Gastrocnemius medialis (tissue), 4 donors: ENCODE data around the gene DPPA2.

ENCODE experiments used
- POLR2A ChIP-seq, 2 donors: fragments of 450-650 bp; IDR thresholded peaks; one replicate each; pipeline ENCODE4 v1.6.1; 2017; ENCODE audit warnings: antibody characterized with exemption in 2 of 2, mild to moderate bottlenecking in 2 of 2, moderate library complexity in 2 of 2
- TF ChIP-seq, protein P1 (sequence below), 5 experiments: fragments of 450-650 bp in 3 of 5; fragments of 200-600 bp in 2 of 5; sonication (generic) in 2 of 5; IDR thresholded peaks in 4 of 5; conservative IDR thresholded peaks in 1 of 5; 1 replicate in 4 of 5; 2 replicates in 1 of 5; pipeline ENCODE4 v1.5.1; 2016 to 2019; ENCODE audit warnings: antibody characterized with exemption in 5 of 5, mild to moderate bottlenecking in 3 of 5, moderate library complexity in 3 of 5

DNA sequence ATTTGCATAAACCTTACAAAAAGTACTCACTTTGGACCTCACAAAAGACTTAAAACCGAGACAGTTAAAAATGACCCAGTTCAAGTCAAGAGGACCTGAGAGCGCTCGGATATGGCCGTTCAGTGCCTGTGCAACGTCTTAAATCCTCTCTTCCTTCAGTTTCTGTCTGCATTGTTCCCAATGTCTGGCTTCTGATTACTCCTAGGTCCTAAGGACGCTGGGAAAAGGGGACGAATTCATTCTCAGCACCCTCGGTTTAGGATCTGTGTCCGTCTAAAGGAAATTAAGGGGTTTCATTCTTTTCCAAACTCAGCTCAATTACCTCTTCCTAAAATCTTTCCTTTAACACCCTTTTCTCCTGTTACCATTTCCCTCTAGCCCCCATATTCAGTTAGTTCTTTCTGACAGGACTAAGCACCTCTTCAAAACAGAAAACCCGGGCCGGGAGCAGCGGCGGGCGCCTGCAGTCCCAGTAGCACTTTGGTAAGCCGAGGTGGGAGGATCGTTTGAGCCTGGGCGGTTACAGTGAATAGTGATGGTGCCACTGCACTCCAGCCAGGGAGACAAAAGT is 20.1 kb upstream of the DPPA2 start:
- TF ChIP-seq, protein P1, sequence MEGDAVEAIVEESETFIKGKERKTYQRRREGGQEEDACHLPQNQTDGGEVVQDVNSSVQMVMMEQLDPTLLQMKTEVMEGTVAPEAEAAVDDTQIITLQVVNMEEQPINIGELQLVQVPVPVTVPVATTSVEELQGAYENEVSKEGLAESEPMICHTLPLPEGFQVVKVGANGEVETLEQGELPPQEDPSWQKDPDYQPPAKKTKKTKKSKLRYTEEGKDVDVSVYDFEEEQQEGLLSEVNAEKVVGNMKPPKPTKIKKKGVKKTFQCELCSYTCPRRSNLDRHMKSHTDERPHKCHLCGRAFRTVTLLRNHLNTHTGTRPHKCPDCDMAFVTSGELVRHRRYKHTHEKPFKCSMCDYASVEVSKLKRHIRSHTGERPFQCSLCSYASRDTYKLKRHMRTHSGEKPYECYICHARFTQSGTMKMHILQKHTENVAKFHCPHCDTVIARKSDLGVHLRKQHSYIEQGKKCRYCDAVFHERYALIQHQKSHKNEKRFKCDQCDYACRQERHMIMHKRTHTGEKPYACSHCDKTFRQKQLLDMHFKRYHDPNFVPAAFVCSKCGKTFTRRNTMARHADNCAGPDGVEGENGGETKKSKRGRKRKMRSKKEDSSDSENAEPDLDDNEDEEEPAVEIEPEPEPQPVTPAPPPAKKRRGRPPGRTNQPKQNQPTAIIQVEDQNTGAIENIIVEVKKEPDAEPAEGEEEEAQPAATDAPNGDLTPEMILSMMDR (IDR thresholded peaks at IDR 0.05 in 4 of 5, conservative IDR thresholded peaks at IDR 0.05 in 1 of 5): no peak
- TF ChIP-seq POLR2A (IDR thresholded peaks at IDR 0.05): no peak
